NCI-H128 (cell line): Measurements from ENCODE around the gene UBL4A.

Experiments used
- DNase-seq: peaks from one replicate; lab custom pipeline; 2025; ENCODE audit not compliant: unreplicated experiment; lab: John Stamatoyannopoulos, UW

Gene UBL4A

GRCh38 chrX:154483325-154483724 lies 3.1 kb downstream of the UBL4A start:
- no peak for DNase-seq

GRCh38 chrX:154482786-154483185 lies 3.6 kb downstream of the UBL4A start:
- DNase-seq, result no peak

- no peak for DNase-seq
These were observed 4.4 kb downstream of the UBL4A start for GRCh38 chrX:154481911-154482601.

- no peak for DNase-seq
These were observed 5.2 kb downstream of the UBL4A start for GRCh38 chrX:154481195-154481594.

GRCh38 chrX:154478728-154479622 lies 7.4 kb downstream of the UBL4A start, which contains the start of gene LAGE3:
Gene LAGE3 (minus strand): TSS chrX:154479281. CDS start chrX:154478915, 366 bp downstream.
- peak; percentile 68 for DNase-seq

- no peak for DNase-seq
These were observed 8.4 kb downstream of the UBL4A start for GRCh38 chrX:154477891-154478477.

GRCh38 chrX:154476821-154477220 lies 9.6 kb downstream of the UBL4A start:
- DNase-seq, result no peak

- DNase-seq, result no peak
These were observed 12.7 kb downstream of the UBL4A start for GRCh38 chrX:154473683-154474082.

GRCh38 chrX:154472685-154473632 lies 13.5 kb downstream of the UBL4A start:
- no peak for DNase-seq

GRCh38 chrX:154471839-154472684 lies 14.4 kb downstream of the UBL4A start:
- no peak for DNase-seq

GRCh38 chrX:154470914-154471568 lies 15.4 kb downstream of the UBL4A start:
- DNase-seq, result no peak

- no peak for DNase-seq
These were observed 16.0 kb downstream of the UBL4A start for GRCh38 chrX:154470434-154470833.

- no peak for DNase-seq
These were observed 16.5 kb downstream of the UBL4A start for GRCh38 chrX:154469880-154470279.

GRCh38 chrX:154469114-154469513 lies 17.3 kb downstream of the UBL4A start:
- DNase-seq, result no peak

- DNase-seq, result no peak
These were observed 18.2 kb downstream of the UBL4A start for GRCh38 chrX:154468217-154468616.

- DNase-seq, result no peak
These were observed 18.9 kb downstream of the UBL4A start for GRCh38 chrX:154467556-154467955.

GRCh38 chrX:154466907-154467306 lies 19.5 kb downstream of the UBL4A start:
- DNase-seq, result no peak

GRCh38 chrX:154466036-154466435 lies 20.4 kb downstream of the UBL4A start:
- no peak for DNase-seq

- no peak for DNase-seq
These were observed 20.8 kb downstream of the UBL4A start for GRCh38 chrX:154465601-154466000.
